Measurements from ENCODE around the gene NOTO. TPM values are rescaled to one million over a fixed set of nuclear protein-coding genes. Genes with fewer than 3 reads are reported as not detected.
"Not testable (repeated sequence)": the region's sequence is repeated elsewhere in the genome, so short reads cannot be mapped to it uniquely, and the experiment has no call there.

NOTO gene
- total RNA-seq = not detected

GRCh38 chr2:73202156-73203054 lies at the start of gene NOTO:
Gene NOTO (plus strand): TSS chr2:73202574. CDS start chr2:73202667, 93 bp downstream.
- DNase-seq (ENCODE audit: low spot score) = no peak
- intact Hi-C loops (cut with DNase I) = no loop called here
- ATAC-seq = peak; percentile 28

- ATAC-seq (peak; percentile 81), DNase-seq (ENCODE audit: low spot score) (peak; percentile 76)
- intact Hi-C loops (cut with DNase I) = loop anchor here (2.0 kb wide), 1 partner anchor 68 kb away; no protein-coding TSS in a partner anchor
Observed at GRCh38 chr2:73156539-73157124, 45.7 kb upstream of the NOTO start.

- DNase-seq (ENCODE audit: low spot score) = no peak
- intact Hi-C loops (cut with DNase I) = loop anchor here (5.0 kb wide), 2 partner anchors 171 to 271 kb away; no protein-coding TSS in a partner anchor
- no peak for ATAC-seq
Observed at GRCh38 chr2:73162856-73163391, 39.5 kb upstream of the NOTO start.

GRCh38 chr2:73163483-73164367 lies 38.6 kb upstream of the NOTO start:
- intact Hi-C loops (cut with DNase I) = loop anchor here (5.0 kb wide), 2 partner anchors 171 to 271 kb away; no protein-coding TSS in a partner anchor
- ATAC-seq = peak; percentile 84
- DNase-seq (ENCODE audit: low spot score) = peak; percentile 77

GRCh38 chr2:73165978-73166377 lies 36.4 kb upstream of the NOTO start:
- intact Hi-C loops (cut with DNase I); ATAC-seq; DNase-seq (ENCODE audit: low spot score): not testable (repeated sequence)

- DNase-seq (ENCODE audit: low spot score); ATAC-seq; intact Hi-C loops (cut with DNase I): not testable (repeated sequence)
Observed at GRCh38 chr2:73166813-73167212, 35.6 kb upstream of the NOTO start.

GRCh38 chr2:73168348-73168747 lies 34.0 kb upstream of the NOTO start:
- DNase-seq (ENCODE audit: low spot score); ATAC-seq; intact Hi-C loops (cut with DNase I): not testable (repeated sequence)

- DNase-seq (ENCODE audit: low spot score); intact Hi-C loops (cut with DNase I); ATAC-seq: not testable (repeated sequence)
Observed at GRCh38 chr2:73170341-73170740, 32.0 kb upstream of the NOTO start.

- ATAC-seq (no peak), DNase-seq (ENCODE audit: low spot score) (no peak)
- intact Hi-C loops (cut with DNase I) = no loop called here
Observed at GRCh38 chr2:73172963-73173362, 29.4 kb upstream of the NOTO start.

- intact Hi-C loops (cut with DNase I) = no loop called here
- no peak for DNase-seq (ENCODE audit: low spot score)
- ATAC-seq = no peak
Observed at GRCh38 chr2:73173781-73174180, 28.6 kb upstream of the NOTO start.

GRCh38 chr2:73174244-73174643 lies 28.1 kb upstream of the NOTO start:
- intact Hi-C loops (cut with DNase I) = no loop called here
- DNase-seq (ENCODE audit: low spot score) = no peak
- no peak for ATAC-seq

- ATAC-seq = no peak
- intact Hi-C loops (cut with DNase I) = loop anchor here (5.0 kb wide), 2 partner anchors 183 to 283 kb away; no protein-coding TSS in a partner anchor
- DNase-seq (ENCODE audit: low spot score) = no peak
Observed at GRCh38 chr2:73174941-73175662, 27.3 kb upstream of the NOTO start.

- peak; percentile 88 for DNase-seq (ENCODE audit: low spot score)
- ATAC-seq = no peak
- intact Hi-C loops (cut with DNase I) = loop anchor here (5.0 kb wide), 2 partner anchors 183 to 283 kb away; no protein-coding TSS in a partner anchor
Observed at GRCh38 chr2:73175663-73176204, 26.6 kb upstream of the NOTO start.

GRCh38 chr2:73176205-73176880 lies 26.0 kb upstream of the NOTO start:
- DNase-seq (ENCODE audit: low spot score) (peak; percentile 61), ATAC-seq (peak; percentile 29)
- intact Hi-C loops (cut with DNase I) = loop anchor here (5.0 kb wide), 2 partner anchors 184 to 284 kb away; no protein-coding TSS in a partner anchor

GRCh38 chr2:73176881-73177644 lies 25.3 kb upstream of the NOTO start:
- DNase-seq (ENCODE audit: low spot score) (peak; percentile 95), ATAC-seq (peak; percentile 97)
- intact Hi-C loops (cut with DNase I) = loop anchor here (5.0 kb wide), 2 partner anchors 185 to 285 kb away; no protein-coding TSS in a partner anchor

- ATAC-seq (no peak), DNase-seq (ENCODE audit: low spot score) (no peak)
- intact Hi-C loops (cut with DNase I) = loop anchor here (5.0 kb wide), 2 partner anchors 185 to 285 kb away; no protein-coding TSS in a partner anchor
Observed at GRCh38 chr2:73177645-73178255, 24.6 kb upstream of the NOTO start.
